Measurements from ENCODE around the gene KRT76.

KRT76 gene

DNA sequence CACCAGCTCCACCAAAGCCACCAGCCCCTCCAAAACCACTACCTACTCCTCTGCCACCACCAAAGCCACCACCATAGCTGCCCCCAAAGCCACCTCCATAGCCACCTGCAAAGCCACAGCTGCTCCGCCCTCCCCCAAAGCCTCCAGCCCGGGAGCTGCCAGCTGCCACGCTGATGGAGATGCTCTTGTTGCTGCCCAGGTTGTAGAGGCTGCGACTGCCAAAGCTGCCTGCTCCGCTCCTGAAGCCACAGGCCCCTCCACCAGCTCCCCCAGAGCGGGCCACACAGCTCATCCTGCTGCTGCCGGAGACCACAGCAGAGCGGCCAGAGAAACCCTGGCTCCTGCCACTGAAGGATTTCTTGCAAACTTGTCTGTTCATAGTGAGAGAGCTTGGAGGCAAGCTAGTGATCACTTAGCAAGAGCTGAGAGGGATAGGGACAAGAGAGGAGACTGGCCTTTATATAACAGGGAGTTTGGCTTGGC is at the start of gene KRT76:
TSS of gene KRT76 (minus strand) at position 433 of the 483 bp plus-strand sequence. CDS start at position 379, 54 bp downstream.
- no peak within 1 kb of the TSS for H3K27ac ChIP-seq (ENCODE audit: low read depth, low read length)
- no peaks in the 10 kb centered on the region for H3K4me1 ChIP-seq (ENCODE audit: control insufficient read depth, insufficient read depth, low read length)
- peaks cover 32% of the 10 kb centered on the region for H3K27me3 ChIP-seq (ENCODE audit: control insufficient read depth, insufficient read depth, low read length)
- H3K36me3 ChIP-seq (ENCODE audit: control insufficient read depth, insufficient read depth, low read length) = no peaks in the 10 kb centered on the region
- H3K9ac ChIP-seq (ENCODE audit: low read length) = no peak within 1 kb of the TSS
- no peaks in the 10 kb centered on the region for H3K9me3 ChIP-seq (ENCODE audit: control insufficient read depth, insufficient read depth, low read depth, low read length)
- H3K4me3 ChIP-seq (ENCODE audit: low read depth, low read length) = no peak within 1 kb of the TSS

DNA sequence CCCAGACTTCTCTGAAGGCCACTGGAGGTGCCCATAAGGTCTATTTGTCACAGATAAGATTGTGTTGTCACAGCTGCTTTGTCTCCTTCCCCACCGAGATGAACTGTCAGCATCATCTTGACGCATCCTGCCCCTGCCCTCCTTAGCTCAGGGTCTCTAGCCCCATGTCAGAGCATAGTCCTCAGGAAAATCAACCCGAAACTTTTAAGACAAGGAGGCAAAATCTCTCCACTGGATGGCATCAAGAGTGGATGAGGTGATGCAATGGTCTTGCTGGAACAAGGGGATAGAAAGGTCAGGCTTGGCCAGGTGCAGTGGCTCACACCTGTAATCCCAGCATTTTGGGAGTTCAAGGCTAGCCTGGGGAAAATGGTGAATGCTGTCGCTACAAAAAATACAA is 48.8 kb upstream of the KRT76 start:
- Histone ChIP-seq H3K4me3 (ENCODE audit: low read depth, low read length) (no peak overlapping the region), H3K9me3 (ENCODE audit: control insufficient read depth, insufficient read depth, low read depth, low read length) (no peaks in the 10 kb centered on the region), H3K36me3 (ENCODE audit: control insufficient read depth, insufficient read depth, low read length) (no peaks in the 10 kb centered on the region), H3K27ac (ENCODE audit: low read depth, low read length) (no peak overlapping the region), H3K4me1 (ENCODE audit: control insufficient read depth, insufficient read depth, low read length) (peaks cover 7% of the 10 kb centered on the region; the same call in 1 of the 2 replicates), H3K9ac (ENCODE audit: low read length) (no peak overlapping the region), H3K27me3 (ENCODE audit: control insufficient read depth, insufficient read depth, low read length) (no peaks in the 10 kb centered on the region)

DNA sequence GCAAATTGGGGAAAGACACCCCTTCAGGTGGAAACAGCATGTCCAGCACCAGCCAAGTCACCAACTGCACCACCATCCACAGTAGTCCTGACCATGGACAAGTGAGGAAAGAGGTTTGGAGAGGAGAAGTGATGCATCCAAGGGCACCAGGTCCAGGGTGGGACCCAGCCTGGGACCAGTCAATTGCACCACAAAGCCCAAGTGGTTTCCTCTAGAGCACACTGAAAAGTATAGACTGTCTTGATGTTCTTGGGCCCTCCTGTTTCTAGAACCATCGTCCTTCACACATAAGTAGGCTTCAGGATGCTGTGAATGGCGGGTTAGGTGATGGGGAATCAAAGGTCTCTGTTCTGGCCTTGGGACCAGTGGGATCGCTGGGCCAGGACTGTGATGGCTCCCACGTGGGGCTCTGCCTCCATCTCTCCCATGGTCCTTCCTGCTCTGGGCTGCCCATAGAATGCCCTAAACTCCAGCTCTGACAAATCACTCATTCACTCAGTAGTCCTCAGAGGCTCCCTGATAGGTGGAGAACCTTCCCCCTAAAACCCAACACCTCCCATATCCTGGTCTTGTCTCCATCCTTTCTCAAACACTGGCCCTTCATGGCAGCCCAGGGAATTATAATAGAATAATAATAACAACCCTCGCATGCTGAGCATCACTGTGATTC is 47.7 kb upstream of the KRT76 start:
- Histone ChIP-seq H3K9me3 (ENCODE audit: control insufficient read depth, insufficient read depth, low read depth, low read length) (no peaks in the 10 kb centered on the region), H3K4me1 (ENCODE audit: control insufficient read depth, insufficient read depth, low read length) (peaks cover 7% of the 10 kb centered on the region; the same call in 1 of the 2 replicates), H3K4me3 (ENCODE audit: low read depth, low read length) (no peak overlapping the region), H3K27ac (ENCODE audit: low read depth, low read length) (no peak overlapping the region), H3K27me3 (ENCODE audit: control insufficient read depth, insufficient read depth, low read length) (no peaks in the 10 kb centered on the region), H3K9ac (ENCODE audit: low read length) (no peak overlapping the region), H3K36me3 (ENCODE audit: control insufficient read depth, insufficient read depth, low read length) (no peaks in the 10 kb centered on the region)

DNA sequence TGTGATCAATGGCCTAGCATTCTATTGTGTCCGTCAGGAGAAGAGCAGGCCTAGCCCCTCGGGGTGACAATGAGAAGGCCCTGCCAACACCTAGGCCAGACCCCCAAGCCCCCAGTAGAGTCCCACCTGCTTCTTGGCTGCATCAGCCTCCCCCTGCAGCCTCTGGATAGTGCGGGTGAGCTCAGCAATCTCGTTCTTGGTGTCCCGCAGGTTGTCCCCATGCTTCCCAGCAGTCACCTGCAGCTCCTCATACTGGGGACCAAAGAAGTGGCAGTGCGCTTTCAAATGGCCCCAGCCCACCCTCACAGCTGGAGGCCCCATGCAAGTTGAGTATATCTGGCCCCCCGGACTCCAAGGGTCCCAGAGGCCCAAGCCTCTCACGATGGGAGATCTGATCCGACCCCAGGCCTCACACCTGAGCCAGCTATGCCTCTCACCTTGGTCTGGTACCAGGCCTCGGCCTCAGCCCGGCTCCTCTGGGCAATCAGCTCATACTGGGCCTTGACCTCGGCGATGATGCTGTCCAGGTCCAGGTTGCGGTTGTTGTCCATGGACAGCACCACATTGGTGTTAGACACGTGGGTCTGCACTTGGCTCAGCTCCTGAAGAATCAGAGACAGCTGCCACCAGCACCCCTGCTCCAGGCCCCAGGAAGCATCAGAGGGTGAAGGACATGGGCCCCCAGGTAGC is 46.8 kb upstream of the KRT76 start:
- H3K27ac ChIP-seq (ENCODE audit: low read depth, low read length) = no peak overlapping the region
- H3K4me3 ChIP-seq (ENCODE audit: low read depth, low read length) = no peak overlapping the region
- H3K27me3 ChIP-seq (ENCODE audit: control insufficient read depth, insufficient read depth, low read length) = no peaks in the 10 kb centered on the region
- no peaks in the 10 kb centered on the region for H3K36me3 ChIP-seq (ENCODE audit: control insufficient read depth, insufficient read depth, low read length)
- H3K9ac ChIP-seq (ENCODE audit: low read length) = no peak overlapping the region
- H3K4me1 ChIP-seq (ENCODE audit: control insufficient read depth, insufficient read depth, low read length) = peaks cover 7% of the 10 kb centered on the region; the same call in 1 of the 2 replicates
- no peaks in the 10 kb centered on the region for H3K9me3 ChIP-seq (ENCODE audit: control insufficient read depth, insufficient read depth, low read depth, low read length)

DNA sequence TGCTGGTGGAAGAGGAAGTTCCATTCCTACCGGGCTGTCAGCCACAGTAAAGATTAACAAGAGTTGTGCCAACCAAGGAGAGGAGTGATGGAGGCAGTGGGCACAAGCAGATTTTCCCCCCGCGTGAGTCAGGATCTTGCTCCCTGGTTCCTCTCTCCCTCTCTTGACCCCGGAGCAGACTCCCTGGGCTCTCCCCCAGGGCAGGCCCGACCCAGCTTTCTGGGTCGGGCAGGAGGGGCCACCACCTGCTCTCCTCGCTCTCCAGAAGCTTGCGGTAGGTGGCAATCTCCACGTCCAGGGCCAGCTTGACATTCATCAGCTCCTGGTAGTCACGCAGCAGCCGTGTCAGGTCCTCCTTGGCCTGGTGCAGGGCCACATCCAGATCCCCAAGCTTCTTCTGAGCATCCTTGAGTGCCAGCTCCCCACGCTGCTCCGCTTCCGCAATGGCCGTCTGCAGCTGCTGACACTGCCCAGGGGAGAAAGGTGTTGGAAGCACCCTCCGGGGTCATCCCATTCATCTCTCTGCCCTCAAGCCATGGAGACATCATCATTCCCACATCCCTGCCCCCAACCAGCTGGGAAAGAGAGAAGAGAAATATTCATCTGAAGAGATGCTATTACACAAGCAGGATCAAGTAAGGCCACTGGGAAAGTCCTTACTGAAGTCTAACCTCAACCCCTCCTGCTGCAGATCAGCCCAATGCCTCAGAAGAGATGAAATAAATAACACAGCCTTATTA is 45.8 kb upstream of the KRT76 start:
- Histone ChIP-seq H3K36me3 (ENCODE audit: control insufficient read depth, insufficient read depth, low read length) (no peaks in the 10 kb centered on the region), H3K27me3 (ENCODE audit: control insufficient read depth, insufficient read depth, low read length) (no peaks in the 10 kb centered on the region), H3K9me3 (ENCODE audit: control insufficient read depth, insufficient read depth, low read depth, low read length) (no peaks in the 10 kb centered on the region), H3K27ac (ENCODE audit: low read depth, low read length) (no peak overlapping the region), H3K9ac (ENCODE audit: low read length) (no peak overlapping the region), H3K4me1 (ENCODE audit: control insufficient read depth, insufficient read depth, low read length) (peaks cover 7% of the 10 kb centered on the region; the same call in 1 of the 2 replicates), H3K4me3 (ENCODE audit: low read depth, low read length) (no peak overlapping the region)

DNA sequence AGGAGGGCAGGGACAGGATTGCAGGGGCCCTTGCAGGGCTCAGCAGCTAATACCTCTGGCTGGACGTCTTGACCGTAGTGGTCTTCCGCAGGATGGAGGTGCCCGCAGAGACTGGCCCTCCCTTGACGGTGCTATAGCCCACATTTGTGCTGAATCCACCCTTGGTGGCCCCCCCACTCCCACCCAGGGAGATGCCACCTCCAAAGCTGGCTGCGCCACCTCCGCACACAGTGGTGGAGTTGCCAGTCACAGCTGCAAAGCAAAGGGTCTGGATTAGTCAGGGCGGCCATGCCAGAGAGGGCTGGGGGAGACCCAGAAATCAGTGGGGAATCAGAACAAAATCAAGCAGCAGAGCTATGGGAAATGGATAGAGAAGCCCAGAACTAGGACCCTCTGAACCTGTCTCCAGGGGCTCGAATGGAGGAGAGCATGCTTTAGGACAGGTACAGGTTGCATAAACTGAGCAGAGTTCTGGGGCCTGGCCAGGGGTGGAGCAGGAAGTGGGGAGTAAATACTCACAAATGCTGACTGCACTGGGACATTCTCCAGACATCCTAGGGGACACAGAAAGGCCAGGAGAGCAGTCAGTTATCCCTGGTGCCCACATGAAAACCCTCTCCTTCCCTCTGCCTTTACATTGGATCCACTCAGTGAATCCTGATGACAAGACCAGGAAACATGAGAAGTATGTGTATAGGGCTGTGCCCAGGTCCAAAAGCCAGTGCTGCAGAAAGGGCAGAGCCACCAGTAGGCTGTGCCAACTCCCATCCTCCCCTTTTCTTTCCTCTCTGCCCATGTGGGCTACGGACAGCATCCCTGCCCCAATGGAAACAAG is 44.9 kb upstream of the KRT76 start:
- H3K9ac ChIP-seq (ENCODE audit: low read length) = no peak overlapping the region
- H3K36me3 ChIP-seq (ENCODE audit: control insufficient read depth, insufficient read depth, low read length) = no peaks in the 10 kb centered on the region
- H3K27me3 ChIP-seq (ENCODE audit: control insufficient read depth, insufficient read depth, low read length) = no peaks in the 10 kb centered on the region
- no peaks in the 10 kb centered on the region for H3K9me3 ChIP-seq (ENCODE audit: control insufficient read depth, insufficient read depth, low read depth, low read length)
- no peak overlapping the region for H3K4me3 ChIP-seq (ENCODE audit: low read depth, low read length)
- H3K4me1 ChIP-seq (ENCODE audit: control insufficient read depth, insufficient read depth, low read length) = 0 out of 2 replicates have a peak, but pooled peaks cover under 1% of the 10 kb centered on the region
- no peak overlapping the region for H3K27ac ChIP-seq (ENCODE audit: low read depth, low read length)

DNA sequence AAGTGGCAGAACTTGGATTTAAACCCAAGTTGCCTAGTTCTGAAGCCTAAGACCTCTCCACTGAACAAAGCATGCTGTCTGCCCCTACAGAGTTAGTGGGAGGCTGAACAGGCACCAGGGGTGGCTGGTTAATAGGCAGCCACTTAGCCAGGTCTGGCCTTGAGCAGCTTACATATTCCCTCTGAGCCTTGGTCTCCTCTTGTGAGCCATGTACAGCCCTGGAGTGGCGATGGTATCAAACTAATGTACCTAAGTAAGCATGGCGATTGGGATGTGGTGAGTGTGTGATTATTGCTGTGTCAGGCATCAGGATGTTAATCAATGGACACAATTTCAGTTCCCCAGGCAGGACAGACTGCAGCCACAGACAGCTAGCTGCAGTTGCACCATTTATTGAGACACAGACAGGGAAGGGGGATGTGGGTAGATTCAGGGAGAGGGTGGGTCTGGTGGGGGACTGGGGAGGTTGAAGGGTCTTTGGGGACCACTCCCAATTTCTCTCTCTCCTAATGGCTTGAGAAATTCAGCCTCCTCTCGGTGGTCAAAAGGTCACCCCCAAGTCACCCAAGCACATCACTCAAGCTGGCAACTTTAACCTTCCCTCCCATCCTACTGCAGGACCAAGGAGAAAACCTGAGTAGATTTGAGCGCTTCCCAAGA is 44.1 kb upstream of the KRT76 start:
- Histone ChIP-seq H3K4me3 (ENCODE audit: low read depth, low read length) (no peak overlapping the region), H3K9ac (ENCODE audit: low read length) (no peak overlapping the region), H3K27me3 (ENCODE audit: control insufficient read depth, insufficient read depth, low read length) (no peaks in the 10 kb centered on the region), H3K9me3 (ENCODE audit: control insufficient read depth, insufficient read depth, low read depth, low read length) (no peaks in the 10 kb centered on the region), H3K27ac (ENCODE audit: low read depth, low read length) (no peak overlapping the region), H3K36me3 (ENCODE audit: control insufficient read depth, insufficient read depth, low read length) (no peaks in the 10 kb centered on the region), H3K4me1 (ENCODE audit: control insufficient read depth, insufficient read depth, low read length) (no peaks in the 10 kb centered on the region)

DNA sequence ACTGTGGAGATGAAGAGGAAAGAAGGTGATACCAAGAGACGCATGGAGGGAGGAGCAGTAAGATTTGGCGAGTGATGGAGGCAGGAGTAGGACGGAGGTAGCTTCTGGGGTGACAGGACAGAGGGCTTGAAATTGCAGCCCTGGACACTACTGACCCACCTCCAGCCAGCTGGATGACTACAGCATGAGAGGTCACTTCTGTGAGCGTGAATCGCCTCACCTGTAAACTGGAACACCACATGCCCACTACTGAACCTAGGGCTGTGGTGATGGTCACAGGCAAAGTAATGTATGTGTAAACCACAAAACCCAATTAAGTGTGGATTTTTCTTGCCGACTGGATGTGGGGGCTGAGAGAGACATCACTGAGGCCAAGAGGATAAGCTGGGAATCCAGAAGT is 43.4 kb upstream of the KRT76 start:
- no peak overlapping the region for H3K9ac ChIP-seq (ENCODE audit: low read length)
- no peak overlapping the region for H3K4me3 ChIP-seq (ENCODE audit: low read depth, low read length)
- H3K4me1 ChIP-seq (ENCODE audit: control insufficient read depth, insufficient read depth, low read length) = no peaks in the 10 kb centered on the region
- H3K9me3 ChIP-seq (ENCODE audit: control insufficient read depth, insufficient read depth, low read depth, low read length) = no peaks in the 10 kb centered on the region
- no peaks in the 10 kb centered on the region for H3K27me3 ChIP-seq (ENCODE audit: control insufficient read depth, insufficient read depth, low read length)
- no peak overlapping the region for H3K27ac ChIP-seq (ENCODE audit: low read depth, low read length)
- H3K36me3 ChIP-seq (ENCODE audit: control insufficient read depth, insufficient read depth, low read length) = no peaks in the 10 kb centered on the region

DNA sequence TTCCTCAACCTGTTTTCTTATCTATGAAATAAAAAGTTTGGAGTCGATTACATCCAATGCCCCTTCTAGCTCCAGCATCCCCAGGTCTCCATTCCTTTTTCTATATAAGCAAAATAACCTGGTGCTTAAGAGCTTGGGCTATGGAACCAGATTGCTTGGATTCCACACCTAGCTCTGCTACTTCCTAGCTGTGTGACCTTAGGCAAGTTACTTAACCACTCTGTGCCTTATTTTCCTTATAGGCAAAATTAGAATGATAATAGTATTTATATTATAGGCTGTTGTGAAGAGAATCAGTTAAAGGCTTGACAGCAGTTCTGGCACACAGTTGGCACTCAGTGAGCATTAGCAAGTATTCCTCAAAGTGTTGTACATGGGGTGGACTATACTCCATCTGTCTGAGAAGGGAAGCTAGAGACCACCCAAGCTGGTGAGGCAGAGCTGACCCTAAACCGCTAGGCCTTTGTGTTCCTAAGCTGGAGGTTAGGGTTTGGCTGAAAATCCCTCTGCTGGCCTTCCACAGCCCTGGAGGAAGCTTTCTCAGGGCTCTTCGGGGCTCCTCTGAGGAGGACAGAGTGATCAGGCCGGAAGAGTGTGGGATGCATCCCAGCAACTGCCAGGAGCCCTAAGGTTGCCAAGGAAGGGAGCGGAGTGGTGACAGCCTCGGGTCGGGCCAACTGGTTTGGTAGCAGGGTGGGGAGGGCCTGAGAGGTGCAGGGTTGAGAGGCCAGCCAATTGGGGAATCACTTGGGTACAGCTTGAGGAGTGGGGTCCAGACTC is 42.8 kb upstream of the KRT76 start:
- H3K4me3 ChIP-seq (ENCODE audit: low read depth, low read length) = no peak overlapping the region
- H3K27ac ChIP-seq (ENCODE audit: low read depth, low read length) = no peak overlapping the region
- no peak overlapping the region for H3K9ac ChIP-seq (ENCODE audit: low read length)
- no peaks in the 10 kb centered on the region for H3K27me3 ChIP-seq (ENCODE audit: control insufficient read depth, insufficient read depth, low read length)
- no peaks in the 10 kb centered on the region for H3K36me3 ChIP-seq (ENCODE audit: control insufficient read depth, insufficient read depth, low read length)
- H3K9me3 ChIP-seq (ENCODE audit: control insufficient read depth, insufficient read depth, low read depth, low read length) = no peaks in the 10 kb centered on the region
- no peaks in the 10 kb centered on the region for H3K4me1 ChIP-seq (ENCODE audit: control insufficient read depth, insufficient read depth, low read length)
